ES-I3 (cell line): ENCODE data around the gene ZNF366.

Experiments used
- H3K36me3 ChIP-seq: 2 replicates; pipeline ENCODE4 v1.6.1; 2013; ENCODE audit warnings: mild to moderate bottlenecking, low read length, control low read depth, moderate library complexity; ENCODE audit not compliant: insufficient read depth
- H3K4me1 ChIP-seq: 2 replicates; pipeline ENCODE4 v1.6.1; 2013; ENCODE audit warnings: mild to moderate bottlenecking, control low read depth, low read length; ENCODE audit not compliant: insufficient read depth
- H3K9ac ChIP-seq: 2 replicates; pipeline ENCODE4 v1.6.1; 2013; ENCODE audit warnings: low read depth, mild to moderate bottlenecking, low read length, moderate library complexity
- H3K9me3 ChIP-seq: 2 replicates; pipeline ENCODE4 v1.6.1; 2013; ENCODE audit warnings: mild to moderate bottlenecking, low read length, moderate library complexity; ENCODE audit not compliant: control insufficient read depth, insufficient read depth

Gene ZNF366

GRCh38 chr5:72441094-72441723, 66.0 kb downstream of the ZNF366 start:
- Histone ChIP-seq H3K9me3 (no peaks in the 10 kb centered on the region), H3K36me3 (no peaks in the 10 kb centered on the region; the same call in 1 of the 2 replicates), H3K9ac (no peak overlapping the region), H3K4me1 (0 out of 2 replicates have a peak, but pooled peaks cover 3% of the 10 kb centered on the region)

- Histone ChIP-seq H3K4me1 (0 out of 2 replicates have a peak, but pooled peaks cover 3% of the 10 kb centered on the region), H3K9me3 (no peaks in the 10 kb centered on the region), H3K36me3 (no peaks in the 10 kb centered on the region; the same call in 1 of the 2 replicates), H3K9ac (no peak overlapping the region)
Observed at GRCh38 chr5:72440207-72440638, 67.0 kb downstream of the ZNF366 start.

DNA sequence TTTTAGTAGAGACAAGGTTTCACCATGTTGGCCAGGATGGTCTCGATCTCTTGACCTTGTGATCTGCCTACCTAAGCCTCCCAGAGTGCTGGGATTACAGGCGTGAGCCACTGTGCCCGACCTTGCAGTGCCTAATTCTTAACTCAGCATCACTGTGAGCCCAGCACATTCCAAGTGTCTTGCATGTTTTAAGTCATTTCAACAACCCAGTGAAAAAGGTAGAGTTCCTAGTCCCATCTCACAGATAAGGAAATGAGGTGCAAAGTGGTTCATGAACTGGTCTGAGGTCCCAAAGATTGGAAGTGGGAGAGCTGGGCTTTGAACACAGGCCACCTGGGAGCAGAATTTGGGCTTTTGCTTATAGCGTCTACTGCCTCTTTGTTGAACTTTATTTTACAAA, 68.0 kb downstream of the ZNF366 start:
- Histone ChIP-seq H3K9ac (no peak overlapping the region), H3K9me3 (no peaks in the 10 kb centered on the region), H3K4me1 (no peaks in the 10 kb centered on the region), H3K36me3 (no peaks in the 10 kb centered on the region; the same call in 1 of the 2 replicates)

GRCh38 chr5:72438141-72438540, 69.1 kb downstream of the ZNF366 start:
- no peaks in the 10 kb centered on the region; the same call in 1 of the 2 replicates for H3K36me3 ChIP-seq
- no peaks in the 10 kb centered on the region for H3K9me3 ChIP-seq
- no peak overlapping the region for H3K9ac ChIP-seq
- no peaks in the 10 kb centered on the region for H3K4me1 ChIP-seq

- H3K9ac ChIP-seq: no peak overlapping the region
- H3K9me3 ChIP-seq: no peaks in the 10 kb centered on the region
- no peaks in the 10 kb centered on the region; the same call in 1 of the 2 replicates for H3K36me3 ChIP-seq
- no peaks in the 10 kb centered on the region for H3K4me1 ChIP-seq
Observed at GRCh38 chr5:72436796-72437471, 70.3 kb downstream of the ZNF366 start.

DNA sequence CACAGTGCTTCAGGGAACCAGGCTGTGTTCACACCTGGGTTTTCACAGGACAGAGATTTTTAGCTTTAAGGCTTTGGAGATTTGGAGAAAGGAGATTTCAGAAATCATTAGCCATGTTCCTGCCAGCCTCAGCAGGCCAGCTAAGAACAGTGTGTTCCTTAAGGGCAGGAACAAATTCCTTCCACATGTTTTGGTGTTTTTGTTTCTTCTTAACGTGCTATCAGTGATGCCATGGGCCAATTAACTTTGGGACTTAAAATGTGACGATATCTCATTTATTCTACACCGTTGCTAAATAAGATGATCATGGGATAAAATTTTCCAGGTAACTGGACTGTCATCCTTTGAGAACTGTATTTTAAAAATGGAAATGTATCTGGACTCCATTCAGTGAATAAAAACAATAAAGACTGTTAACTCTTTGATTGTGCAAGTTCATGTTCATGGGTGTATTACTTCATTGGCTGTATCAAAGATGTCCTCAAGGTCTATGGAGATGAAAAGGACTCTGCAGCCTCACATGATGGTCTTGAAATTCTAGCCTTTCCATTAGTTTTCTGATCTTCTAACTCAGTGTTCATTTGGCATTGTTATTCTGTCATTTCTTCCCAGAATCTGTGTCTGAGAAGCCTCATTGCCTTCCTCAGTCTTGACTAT, 72.3 kb downstream of the ZNF366 start:
- no peak overlapping the region for H3K9ac ChIP-seq
- no peaks in the 10 kb centered on the region for H3K9me3 ChIP-seq
- no peaks in the 10 kb centered on the region for H3K36me3 ChIP-seq
- H3K4me1 ChIP-seq: no peaks in the 10 kb centered on the region

GRCh38 chr5:72434056-72434780, 73.0 kb downstream of the ZNF366 start:
- no peaks in the 10 kb centered on the region for H3K4me1 ChIP-seq
- H3K9ac ChIP-seq: no peak overlapping the region
- H3K9me3 ChIP-seq: no peaks in the 10 kb centered on the region
- no peaks in the 10 kb centered on the region for H3K36me3 ChIP-seq

GRCh38 chr5:72433522-72433921, 73.7 kb downstream of the ZNF366 start:
- Histone ChIP-seq H3K36me3 (no peaks in the 10 kb centered on the region), H3K9ac (no peak overlapping the region), H3K4me1 (no peaks in the 10 kb centered on the region), H3K9me3 (no peaks in the 10 kb centered on the region)

DNA sequence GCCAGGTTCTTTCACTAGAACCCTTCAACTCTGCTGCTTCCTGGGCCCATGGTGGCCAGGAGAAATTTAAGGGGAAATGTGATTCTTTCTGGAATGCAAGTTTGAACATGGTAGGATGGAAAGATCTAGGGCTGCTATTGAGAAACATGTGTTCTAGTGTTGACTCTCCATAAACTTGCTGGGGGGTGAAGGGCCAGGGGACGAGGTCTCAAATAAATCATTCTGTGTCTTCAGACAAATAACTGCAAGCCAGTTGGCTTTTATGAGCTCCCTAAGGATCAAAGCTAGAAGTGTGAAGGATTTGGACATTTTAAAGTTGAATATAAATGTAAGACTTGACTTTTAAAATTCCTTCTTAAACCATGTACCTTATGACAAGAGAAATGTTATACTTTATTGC, 78.5 kb downstream of the ZNF366 start:
- Histone ChIP-seq H3K4me1 (peaks cover 3% of the 10 kb centered on the region; the same call in 1 of the 2 replicates), H3K36me3 (no peaks in the 10 kb centered on the region), H3K9ac (no peak overlapping the region), H3K9me3 (no peaks in the 10 kb centered on the region)

- H3K9me3 ChIP-seq: no peaks in the 10 kb centered on the region
- peaks cover 3% of the 10 kb centered on the region; the same call in 1 of the 2 replicates for H3K4me1 ChIP-seq
- H3K36me3 ChIP-seq: no peaks in the 10 kb centered on the region
- H3K9ac ChIP-seq: no peak overlapping the region
Observed at GRCh38 chr5:72427488-72428437, 79.4 kb downstream of the ZNF366 start.

GRCh38 chr5:72427016-72427415, 80.2 kb downstream of the ZNF366 start:
- Histone ChIP-seq H3K4me1 (peaks cover 3% of the 10 kb centered on the region; the same call in 1 of the 2 replicates), H3K36me3 (no peaks in the 10 kb centered on the region), H3K9me3 (no peaks in the 10 kb centered on the region), H3K9ac (no peak overlapping the region)

DNA sequence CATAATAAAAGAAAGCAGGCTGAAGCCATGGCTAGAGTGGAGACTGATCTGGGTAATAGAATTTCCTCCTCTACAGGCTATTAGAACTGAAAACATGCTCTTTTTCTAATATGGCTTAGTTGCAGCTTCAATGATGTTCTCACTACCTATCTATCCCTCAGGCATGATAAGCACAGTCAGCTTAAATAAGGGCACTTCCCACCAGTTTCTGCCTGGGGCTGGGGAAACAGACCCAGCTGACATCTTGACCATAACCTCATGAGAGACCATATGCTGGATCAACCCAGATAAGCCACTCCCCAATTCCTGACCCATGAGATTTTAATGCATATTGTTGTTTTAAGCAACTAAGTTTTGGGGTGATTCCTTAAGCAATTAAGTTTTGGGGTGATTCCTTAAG, 81.2 kb downstream of the ZNF366 start:
- no peaks in the 10 kb centered on the region for H3K9me3 ChIP-seq
- H3K4me1 ChIP-seq: peaks cover 3% of the 10 kb centered on the region; the same call in 1 of the 2 replicates
- H3K9ac ChIP-seq: no peak overlapping the region
- no peaks in the 10 kb centered on the region for H3K36me3 ChIP-seq

GRCh38 chr5:72418271-72418670, 88.9 kb downstream of the ZNF366 start:
- Histone ChIP-seq H3K9ac (no peak overlapping the region), H3K9me3 (no peaks in the 10 kb centered on the region), H3K36me3 (no peaks in the 10 kb centered on the region), H3K4me1 (no peaks in the 10 kb centered on the region)
